Hepatocyte (in vitro differentiated cells): ENCODE measurements around the gene THSD7B.

Source experiments
- EZH2 ChIP-seq: fragments of 200-600 bp; sonication (generic); IDR thresholded peaks from 2 replicates; pipeline ENCODE4 v1.6.1; 2016; ENCODE audit warnings: antibody characterized with exemption, mild to moderate bottlenecking, borderline replicate concordance
- EZH2phosphoT487 ChIP-seq: fragments of 200-600 bp; sonication (generic); IDR thresholded peaks from one replicate; pipeline ENCODE4 v1.6.1; 2018; ENCODE audit warnings: antibody characterized with exemption, mild to moderate bottlenecking, low read depth, moderate library complexity; ENCODE audit not compliant: unreplicated experiment, severe bottlenecking
- TF ChIP-seq, protein P1 (sequence below): fragments of 200-600 bp; sonication (generic); IDR thresholded peaks from 2 replicates; pipeline ENCODE4 v1.5.1; 2016; ENCODE audit warnings: antibody characterized with exemption, mild to moderate bottlenecking; ENCODE audit not compliant: poor library complexity

DNA sequence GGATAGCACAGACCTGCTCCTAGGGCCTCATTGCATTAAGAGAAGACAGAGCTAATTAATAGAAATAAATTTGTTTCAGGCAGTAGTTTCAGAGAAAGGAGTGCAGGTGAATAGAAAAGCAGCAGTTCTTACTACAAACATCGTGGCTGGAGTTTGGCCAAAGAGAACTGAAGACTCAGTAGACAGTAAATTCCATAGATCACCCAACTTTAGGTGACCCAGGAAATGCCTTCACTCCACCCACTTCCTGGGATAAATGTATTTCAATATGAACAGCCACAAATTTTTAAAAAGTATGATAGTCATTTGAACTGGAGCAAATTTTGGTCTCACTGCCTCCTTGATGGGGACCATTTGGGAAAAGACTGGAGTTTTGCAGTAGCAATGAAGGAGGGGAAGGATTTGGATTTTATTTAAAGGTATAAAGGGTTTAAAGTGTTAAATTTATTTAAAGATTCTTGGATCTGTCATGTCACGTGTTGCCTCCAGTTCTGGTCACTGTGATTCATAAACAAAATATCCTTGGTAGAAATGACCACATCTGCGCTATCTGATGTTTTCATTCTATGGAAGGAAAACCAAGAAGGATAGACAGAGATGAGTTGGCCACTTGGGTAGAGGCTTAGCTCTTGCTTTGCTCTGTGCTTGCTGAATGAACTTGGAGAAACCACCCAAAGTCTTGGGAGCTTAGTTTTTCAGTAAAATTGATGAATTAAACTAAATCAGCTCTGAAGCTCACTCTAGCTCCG, 390.2 kb downstream of the THSD7B start:
- TF ChIP-seq, protein P1, sequence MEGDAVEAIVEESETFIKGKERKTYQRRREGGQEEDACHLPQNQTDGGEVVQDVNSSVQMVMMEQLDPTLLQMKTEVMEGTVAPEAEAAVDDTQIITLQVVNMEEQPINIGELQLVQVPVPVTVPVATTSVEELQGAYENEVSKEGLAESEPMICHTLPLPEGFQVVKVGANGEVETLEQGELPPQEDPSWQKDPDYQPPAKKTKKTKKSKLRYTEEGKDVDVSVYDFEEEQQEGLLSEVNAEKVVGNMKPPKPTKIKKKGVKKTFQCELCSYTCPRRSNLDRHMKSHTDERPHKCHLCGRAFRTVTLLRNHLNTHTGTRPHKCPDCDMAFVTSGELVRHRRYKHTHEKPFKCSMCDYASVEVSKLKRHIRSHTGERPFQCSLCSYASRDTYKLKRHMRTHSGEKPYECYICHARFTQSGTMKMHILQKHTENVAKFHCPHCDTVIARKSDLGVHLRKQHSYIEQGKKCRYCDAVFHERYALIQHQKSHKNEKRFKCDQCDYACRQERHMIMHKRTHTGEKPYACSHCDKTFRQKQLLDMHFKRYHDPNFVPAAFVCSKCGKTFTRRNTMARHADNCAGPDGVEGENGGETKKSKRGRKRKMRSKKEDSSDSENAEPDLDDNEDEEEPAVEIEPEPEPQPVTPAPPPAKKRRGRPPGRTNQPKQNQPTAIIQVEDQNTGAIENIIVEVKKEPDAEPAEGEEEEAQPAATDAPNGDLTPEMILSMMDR = no peak
- TF ChIP-seq EZH2 (no peak), EZH2phosphoT487 (no peak)
